Transverse colon (tissue), 4 donors: ENCODE data around the gene RNF130.

Experiments used
- CTCF ChIP-seq, 5 experiments: fragments of 200-600 bp in 3 of 5; fragments of 450-650 bp in 2 of 5; sonication (generic) in 3 of 5; IDR thresholded peaks; 1 replicate in 2 of 5; 2 replicates in 3 of 5; pipeline ENCODE4 v1.5.1; 2016 to 2017; ENCODE audit warnings: antibody characterized with exemption in 5 of 5, inconsistent platforms in 3 of 5, mild to moderate bottlenecking in 2 of 5, moderate library complexity in 1 of 5
- EP300 ChIP-seq: sonication (generic); formaldehyde crosslinking; IDR thresholded peaks from one replicate; pipeline ENCODE4 v1.6.1; 2017; ENCODE audit warnings: antibody characterized with exemption, low read depth
- POLR2A ChIP-seq: fragments of 450-650 bp; IDR thresholded peaks from one replicate; pipeline ENCODE4 v1.6.1; 2016; ENCODE audit warnings: antibody characterized with exemption, mild to moderate bottlenecking, moderate library complexity
- POLR2AphosphoS5 ChIP-seq, 3 donors: sonication (generic); formaldehyde crosslinking; IDR thresholded peaks; one replicate each; pipeline ENCODE4 v1.6.1; 2016; ENCODE audit warnings: antibody characterized with exemption in 3 of 3

DNA sequence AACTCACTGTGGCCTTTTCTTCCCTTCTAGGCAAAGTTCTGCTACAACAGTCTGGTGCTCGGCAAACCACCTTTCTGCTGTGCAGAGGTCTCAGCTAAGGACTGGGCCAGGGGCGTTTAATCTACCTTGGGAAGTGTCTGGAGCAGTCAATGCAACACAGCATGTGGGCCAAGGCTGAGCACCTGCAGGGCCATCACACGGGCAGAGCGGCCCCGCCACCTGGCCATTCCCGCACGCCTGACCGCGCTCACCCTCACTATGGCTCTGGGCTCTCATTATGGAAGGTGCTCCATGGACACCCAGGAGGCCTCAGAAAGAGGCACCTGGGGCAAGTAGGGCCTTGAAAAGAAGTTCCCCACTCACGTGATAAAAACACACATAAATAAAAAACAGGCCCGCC lies 98.2 kb downstream of the RNF130 start:
- TF ChIP-seq CTCF (IDR thresholded peaks at IDR 0.05), result no peak
- TF ChIP-seq POLR2A, result no peak
- no peak for TF ChIP-seq EP300
- no peak for TF ChIP-seq POLR2AphosphoS5 (IDR thresholded peaks at IDR 0.05)
